Measurements from ENCODE around the gene FN1.
A peak's percentile ranks its signal among the peaks of the same experiment; 100 is the strongest.

Gene FN1

GRCh38 chr2:215347878-215348277, 88.0 kb downstream of the FN1 start:
- no peak for TF ChIP-seq ZNF274 (IDR thresholded peaks at IDR 0.05; ENCODE audit: low read depth, low read length)

GRCh38 chr2:215338883-215339679, 96.8 kb downstream of the FN1 start:
- no peak for TF ChIP-seq ZNF274 (IDR thresholded peaks at IDR 0.05; ENCODE audit: low read depth, low read length)
- no peak overlapping the region for H3K4me3 ChIP-seq (ENCODE audit: low read length)

More at GRCh38 chr2:215347878-215348277, 88.0 kb downstream of the FN1 start:
- H3K4me3 ChIP-seq (ENCODE audit: low read length): no peak overlapping the region

- no peak overlapping the region for H3K4me3 ChIP-seq (ENCODE audit: low read length)
These were observed 102.8 kb downstream of the FN1 start for GRCh38 chr2:215332872-215333595.

GRCh38 chr2:215328066-215328465, 107.8 kb downstream of the FN1 start:
- no peak for TF ChIP-seq ZNF274 (IDR thresholded peaks at IDR 0.05; ENCODE audit: low read depth, low read length)
- no peak overlapping the region for H3K4me3 ChIP-seq (ENCODE audit: low read length)

More at GRCh38 chr2:215332872-215333595, 102.8 kb downstream of the FN1 start:
- TF ChIP-seq ZNF274 (IDR thresholded peaks at IDR 0.05; ENCODE audit: low read depth, low read length): no peak

- H3K4me3 ChIP-seq (ENCODE audit: low read length): no peak overlapping the region
- no peak for TF ChIP-seq ZNF274 (IDR thresholded peaks at IDR 0.05; ENCODE audit: low read depth, low read length)
These were observed 111.1 kb downstream of the FN1 start for GRCh38 chr2:215324811-215325210.

GRCh38 chr2:215320679-215321078, 115.2 kb downstream of the FN1 start:
- TF ChIP-seq ZNF274 (IDR thresholded peaks at IDR 0.05; ENCODE audit: low read depth, low read length): no peak
- H3K4me3 ChIP-seq (ENCODE audit: low read length): no peak overlapping the region

- no peak for TF ChIP-seq ZNF274 (IDR thresholded peaks at IDR 0.05; ENCODE audit: low read depth, low read length)
- H3K4me3 ChIP-seq (ENCODE audit: low read length): no peak overlapping the region
These were observed 115.8 kb downstream of the FN1 start for GRCh38 chr2:215320102-215320501.

GRCh38 chr2:215319500-215319899, 116.4 kb downstream of the FN1 start:
- no peak overlapping the region for H3K4me3 ChIP-seq (ENCODE audit: low read length)
- TF ChIP-seq ZNF274 (IDR thresholded peaks at IDR 0.05; ENCODE audit: low read depth, low read length): no peak

GRCh38 chr2:215316336-215316735, 119.5 kb downstream of the FN1 start:
- H3K4me3 ChIP-seq (ENCODE audit: low read length): no peak overlapping the region
- no peak for TF ChIP-seq ZNF274 (IDR thresholded peaks at IDR 0.05; ENCODE audit: low read depth, low read length)

GRCh38 chr2:215315301-215315700, 120.6 kb downstream of the FN1 start:
- H3K4me3 ChIP-seq (ENCODE audit: low read length): no peak overlapping the region
- no peak for TF ChIP-seq ZNF274 (IDR thresholded peaks at IDR 0.05; ENCODE audit: low read depth, low read length)

- H3K4me3 ChIP-seq (ENCODE audit: low read length): no peak overlapping the region
- no peak for TF ChIP-seq ZNF274 (IDR thresholded peaks at IDR 0.05; ENCODE audit: low read depth, low read length)
These were observed 121.0 kb downstream of the FN1 start for GRCh38 chr2:215314896-215315295.

- no peak for TF ChIP-seq ZNF274 (IDR thresholded peaks at IDR 0.05; ENCODE audit: low read depth, low read length)
These were observed 122.6 kb downstream of the FN1 start for GRCh38 chr2:215313255-215313613.

GRCh38 chr2:215311625-215312396, 124.1 kb downstream of the FN1 start, which contains the start of gene ATIC:
Gene ATIC, plus strand, starts transcription at chr2:215312059. Its CDS starts 84 bp downstream, at chr2:215312143.
- no peak for TF ChIP-seq ZNF274 (IDR thresholded peaks at IDR 0.05; ENCODE audit: low read depth, low read length)
- H3K4me3 ChIP-seq (ENCODE audit: low read length): peak within 1 kb of the TSS; percentile 86

More at GRCh38 chr2:215313255-215313613, 122.6 kb downstream of the FN1 start:
- H3K4me3 ChIP-seq (ENCODE audit: low read length): peak overlapping the region; percentile 86

GRCh38 chr2:215311259-215311624, 124.6 kb downstream of the FN1 start:
- H3K4me3 ChIP-seq (ENCODE audit: low read length): peak overlapping the region; percentile 86

All from GM08714 (cell line).